Activated CD4-positive, alpha-beta T cell treated with anti-CD3 and anti-CD28 coated beads, Interleukin-2, amount 50 U/mL, for 24 hours (primary cell): ENCODE results near the gene TSACC.
"Not testable (repeated sequence)": the region's sequence is repeated elsewhere in the genome, so short reads cannot be mapped to it uniquely, and the experiment has no call there.

Experiments used
- DNase-seq, 2 donors: peaks; one replicate each; pipeline ENCODE4 v3.0.0-alpha.2; 2020; ENCODE audit warnings: low read depth in 1 of 2, low spot score in 1 of 2

The TSACC gene

GRCh38 chr1:156346035-156346434 is 7.7 kb downstream of the TSACC start:
- not testable (repeated sequence) for DNase-seq

GRCh38 chr1:156346636-156347035 is 8.3 kb downstream of the TSACC start:
- no peak for DNase-seq

GRCh38 chr1:156347331-156347730 is 9.0 kb downstream of the TSACC start:
- no peak for DNase-seq

DNA sequence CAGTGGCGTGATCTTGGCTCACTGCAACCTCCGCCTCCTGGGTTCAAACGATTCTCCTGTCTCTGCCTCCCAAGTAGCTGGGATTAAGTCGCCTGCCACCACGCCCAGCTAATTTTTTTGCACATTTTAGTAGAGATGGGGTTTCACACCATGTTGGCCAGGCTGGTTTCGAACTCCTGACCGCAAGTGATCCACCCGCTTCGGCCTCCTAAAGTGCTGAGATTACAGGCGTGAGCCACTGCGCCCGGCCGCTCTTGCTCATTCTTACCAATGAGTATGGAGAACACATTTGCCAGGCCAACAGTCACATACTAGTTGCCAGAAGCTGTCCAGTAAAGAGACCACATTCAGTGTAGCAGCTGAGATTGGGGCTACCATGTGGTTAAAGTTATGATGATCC is 14.2 kb downstream of the TSACC start:
- not testable (repeated sequence) for DNase-seq

DNA sequence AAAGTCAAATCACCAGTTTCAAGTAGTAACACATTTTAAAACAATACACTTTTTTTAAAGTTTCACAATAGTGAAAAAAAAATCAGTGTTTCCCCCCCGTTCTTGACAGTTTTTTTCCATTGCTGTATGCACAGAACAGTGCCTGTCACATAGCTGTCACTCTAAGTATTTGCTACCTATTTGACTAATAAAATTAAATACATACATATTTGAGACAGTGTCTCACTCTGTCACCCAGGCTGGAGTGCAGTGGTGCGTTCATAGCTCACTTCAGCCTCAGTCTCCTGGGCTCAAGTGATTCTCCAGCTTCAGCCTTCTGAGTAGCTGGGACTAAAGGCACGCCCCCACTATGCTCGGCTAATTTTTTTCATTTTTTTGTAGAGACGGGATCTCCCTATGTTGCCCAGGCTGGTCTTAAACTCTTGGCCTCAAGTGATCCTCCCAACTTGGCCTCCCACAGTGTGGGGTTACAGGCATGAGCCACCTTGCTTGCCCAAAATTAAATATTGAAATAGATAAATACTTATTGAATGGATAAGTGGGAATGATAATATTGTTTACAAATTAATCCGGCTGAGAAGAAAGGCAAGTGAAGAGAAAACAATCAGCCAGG is 18.0 kb downstream of the TSACC start:
- DNase-seq: no peak

DNA sequence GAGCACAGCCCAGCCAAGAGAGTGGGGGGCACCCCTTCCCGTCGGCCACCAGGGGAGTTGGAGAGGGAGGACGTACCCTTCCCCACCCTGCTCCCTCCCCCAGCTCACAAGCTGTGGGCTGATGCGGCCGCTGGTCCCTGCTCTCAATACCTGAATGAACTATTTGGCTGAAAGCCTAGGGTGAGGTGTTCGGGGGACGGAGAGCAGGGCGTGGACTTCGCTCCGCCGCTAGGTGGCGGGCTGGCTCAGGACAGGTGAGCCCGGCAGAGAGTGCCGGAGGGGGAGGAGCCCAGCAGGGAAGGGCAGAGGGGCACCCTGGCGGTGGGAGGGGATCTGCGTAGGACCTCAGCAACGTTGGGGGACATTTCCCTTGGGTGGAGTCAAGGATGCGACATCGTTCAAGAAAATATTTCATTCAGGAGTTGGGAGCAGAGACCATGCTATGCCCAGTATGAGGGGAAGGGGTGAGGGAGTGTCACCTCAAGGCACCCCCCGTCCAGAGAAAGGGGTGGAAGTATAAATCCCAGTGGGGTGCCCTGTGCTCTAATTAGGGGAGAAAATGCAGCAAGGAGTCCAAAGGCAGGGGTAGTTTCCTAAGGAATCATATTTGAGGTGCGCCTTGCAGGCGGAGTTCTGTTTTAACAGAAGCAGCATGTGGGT is 18.7 kb downstream of the TSACC start:
- DNase-seq: peak; percentile 11 to 55

- no peak for DNase-seq
These were observed 19.7 kb downstream of the TSACC start for GRCh38 chr1:156357977-156358376.

- no peak for DNase-seq
These were observed 20.3 kb downstream of the TSACC start for GRCh38 chr1:156358641-156359040.

- no peak for DNase-seq
These were observed 20.9 kb downstream of the TSACC start for GRCh38 chr1:156359249-156359648.

GRCh38 chr1:156359973-156360372 is 21.6 kb downstream of the TSACC start:
- DNase-seq: no peak

GRCh38 chr1:156360534-156360933 is 22.2 kb downstream of the TSACC start:
- no peak for DNase-seq

- DNase-seq: no peak
These were observed 27.4 kb downstream of the TSACC start for GRCh38 chr1:156365754-156366153.

DNA sequence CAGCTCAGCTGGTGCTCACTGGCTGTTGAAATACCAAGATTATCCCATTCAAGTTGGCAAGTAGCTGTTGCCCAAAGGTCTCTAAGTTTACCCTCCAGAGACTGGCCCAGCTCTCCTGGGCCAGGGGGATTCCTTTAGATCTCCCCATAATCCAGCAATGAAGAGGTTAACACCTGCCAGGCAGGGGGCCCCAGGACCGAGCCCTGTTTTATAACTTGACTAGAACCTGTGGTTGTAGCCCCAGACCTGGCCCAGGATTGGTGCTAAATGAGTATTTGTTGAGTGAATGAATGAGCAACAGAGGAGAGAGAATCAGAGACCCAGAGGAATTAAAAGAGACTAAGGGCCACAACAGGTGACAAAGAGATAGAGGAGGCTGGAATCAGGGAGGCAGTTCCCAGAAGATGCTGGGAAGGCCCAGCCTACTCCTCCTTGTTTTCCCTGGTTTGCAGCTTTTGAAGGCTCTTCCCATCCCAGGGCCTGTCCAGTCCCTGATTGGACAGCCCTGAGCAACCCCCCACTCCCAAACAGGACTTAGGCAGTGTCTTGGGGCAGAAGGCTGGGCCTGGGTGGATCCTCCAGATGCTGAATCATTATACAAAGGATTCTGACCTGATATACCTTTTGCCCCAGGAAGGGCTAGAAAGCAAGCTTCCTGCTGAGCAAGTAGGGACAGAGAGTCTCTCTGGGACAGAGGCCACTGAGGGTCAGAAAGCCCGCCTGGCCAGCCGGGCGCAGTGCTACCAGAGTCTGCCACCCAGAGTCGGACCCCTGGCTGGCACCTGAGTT is 28.2 kb downstream of the TSACC start:
- DNase-seq: no peak

GRCh38 chr1:156367383-156368156 is 29.2 kb downstream of the TSACC start:
- no peak for DNase-seq

- DNase-seq: no peak
These were observed 29.9 kb downstream of the TSACC start for GRCh38 chr1:156368157-156368658.

DNA sequence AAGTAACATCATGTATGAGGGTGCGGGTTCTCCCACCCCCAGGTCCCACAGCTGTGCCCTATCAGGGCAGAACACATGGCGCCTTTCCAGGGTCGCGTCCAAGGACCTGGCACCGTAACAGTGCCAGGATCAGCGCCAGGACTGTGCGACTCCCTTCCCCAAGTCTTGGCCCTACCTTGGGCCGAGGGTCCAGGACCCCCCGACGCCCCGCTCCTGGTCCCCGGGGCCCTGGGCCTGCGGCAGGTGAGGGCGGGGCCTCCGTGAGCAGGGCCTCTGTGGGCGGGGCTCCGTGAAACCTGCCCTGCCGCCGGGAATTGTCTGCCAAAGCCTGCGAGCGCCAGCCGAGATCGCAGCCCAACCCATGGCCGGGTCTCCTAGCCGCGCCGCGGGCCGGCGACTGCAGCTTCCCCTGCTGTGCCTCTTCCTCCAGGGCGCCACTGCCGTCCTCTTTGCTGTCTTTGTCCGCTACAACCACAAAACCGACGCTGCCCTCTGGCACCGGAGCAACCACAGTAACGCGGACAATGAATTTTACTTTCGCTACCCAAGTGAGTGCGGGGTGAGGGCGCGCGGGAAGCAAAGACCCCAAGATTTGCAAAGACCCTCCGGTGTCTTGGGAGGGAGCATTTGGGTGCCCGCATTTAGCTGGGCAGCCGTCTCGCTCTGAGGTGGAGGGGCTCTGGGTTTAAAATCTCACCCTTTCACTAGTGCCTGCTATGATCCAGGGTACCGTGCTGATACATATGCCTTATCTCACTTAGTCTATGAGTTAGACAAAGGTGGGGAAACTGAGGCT is 30.8 kb downstream of the TSACC start, which contains the start of gene RHBG:
Gene RHBG (plus strand): TSS at position 323 of the 796 bp plus-strand sequence. CDS start 39 bp downstream, at position 362.
- no peak for DNase-seq

DNA sequence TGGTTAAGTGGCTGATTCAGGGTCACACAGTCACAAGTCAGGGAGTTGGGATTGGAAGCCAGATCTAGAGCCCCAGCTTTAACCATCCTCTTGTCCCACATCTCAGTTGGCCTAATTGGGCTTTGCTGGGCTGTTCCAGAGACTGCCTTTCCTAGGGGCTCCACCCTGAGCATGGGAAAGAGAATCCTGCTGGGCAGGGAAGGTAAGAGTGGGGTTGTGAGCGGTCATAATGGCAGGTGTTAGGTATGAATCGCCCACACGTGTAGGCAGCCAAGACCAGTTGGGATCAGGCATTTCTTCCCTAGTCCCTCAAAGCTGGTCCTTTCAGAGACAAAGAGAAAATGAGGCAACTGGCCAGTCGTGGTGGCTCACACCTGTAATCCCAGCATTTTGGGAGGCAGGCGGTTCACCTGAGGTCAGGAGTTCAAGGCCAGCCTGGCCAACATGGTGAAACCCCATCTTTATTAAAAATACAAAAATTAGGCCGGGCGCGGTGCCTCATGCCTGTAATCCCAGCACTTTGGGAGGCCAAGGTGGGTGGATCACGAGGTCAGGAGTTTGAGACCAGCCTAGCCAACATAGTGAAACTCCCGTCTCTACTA is 31.5 kb downstream of the TSACC start:
- not testable (repeated sequence) for DNase-seq

GRCh38 chr1:156371553-156372264 is 33.4 kb downstream of the TSACC start:
- DNase-seq: no peak

- no peak for DNase-seq
These were observed 33.9 kb downstream of the TSACC start for GRCh38 chr1:156372265-156372586.
